ENCODE results near the gene TM7SF2.
A peak's percentile ranks its signal among the peaks of the same experiment; 100 is the strongest.
"Not testable (repeated sequence)": the region's sequence is repeated elsewhere in the genome, so short reads cannot be mapped to it uniquely, and the experiment has no call there.

Gene TM7SF2

GRCh38 chr11:65131417-65131776, 19.7 kb downstream of the TM7SF2 start:
- DNase-seq = no peak

GRCh38 chr11:65131895-65132237, 20.2 kb downstream of the TM7SF2 start:
- no peak for DNase-seq

- DNase-seq = no peak
Measured at GRCh38 chr11:65132238-65132987, 20.7 kb downstream of the TM7SF2 start.

GRCh38 chr11:65132988-65133700, 21.5 kb downstream of the TM7SF2 start:
- DNase-seq = peak; percentile 85

- DNase-seq = no peak
Measured at GRCh38 chr11:65133724-65134123, 22.1 kb downstream of the TM7SF2 start.

- DNase-seq = peak; percentile 98
Measured at GRCh38 chr11:65134240-65134951, 22.7 kb downstream of the TM7SF2 start, which contains the start of gene SYVN1. TSS of gene SYVN1 (minus strand) at chr11:65134519. CDS start at chr11:65133601, 918 bp downstream.

GRCh38 chr11:65134952-65135632, 23.4 kb downstream of the TM7SF2 start:
- peak; percentile 93 for DNase-seq

GRCh38 chr11:65135633-65136145, 24.0 kb downstream of the TM7SF2 start:
- no peak for DNase-seq

GRCh38 chr11:65136515-65137096, 24.9 kb downstream of the TM7SF2 start:
- DNase-seq = no peak

GRCh38 chr11:65141896-65142494, 30.3 kb downstream of the TM7SF2 start:
- DNase-seq = no peak

- DNase-seq = no peak
Measured at GRCh38 chr11:65147352-65148075, 35.8 kb downstream of the TM7SF2 start.

- DNase-seq = no peak
Measured at GRCh38 chr11:65148657-65149056, 37.0 kb downstream of the TM7SF2 start.

GRCh38 chr11:65150131-65150508, 38.4 kb downstream of the TM7SF2 start:
- not testable (repeated sequence) for DNase-seq

- no peak for DNase-seq
Measured at GRCh38 chr11:65150509-65151299, 39.0 kb downstream of the TM7SF2 start.

GRCh38 chr11:65151331-65151899, 39.7 kb downstream of the TM7SF2 start:
- DNase-seq = no peak

GRCh38 chr11:65152122-65152521, 40.5 kb downstream of the TM7SF2 start:
- DNase-seq = no peak

GRCh38 chr11:65156256-65156655, 44.6 kb downstream of the TM7SF2 start:
- no peak for DNase-seq

- no peak for DNase-seq
Measured at GRCh38 chr11:65156926-65157325, 45.3 kb downstream of the TM7SF2 start.

GRCh38 chr11:65157336-65157735, 45.7 kb downstream of the TM7SF2 start:
- DNase-seq = no peak

GRCh38 chr11:65159012-65159411, 47.3 kb downstream of the TM7SF2 start:
- no peak for DNase-seq
